ENCODE data around the gene POLR3K. TPM values are rescaled to one million over a fixed set of nuclear protein-coding genes. Genes with fewer than 3 reads are reported as not detected.
A peak's percentile ranks its signal among the peaks of the same experiment; 100 is the strongest.

POLR3K gene
- total and polyA plus RNA-seq, 2 donors (not counting 1 experiment from before 2014, with no cell fraction given), result 3.3 to 12.9 TPM

GRCh38 chr16:57711-58110, 4.3 kb upstream of the POLR3K start:
- no peak overlapping the region for H2AFZ ChIP-seq (ENCODE audit: low read length)
- DNase-seq (ENCODE audit: low read depth in 2 of 2), result peak in 1 of 2 donors; percentile 53

GRCh38 chr16:56231-56927, 3.0 kb upstream of the POLR3K start:
- no peak overlapping the region for H3K9ac ChIP-seq (ENCODE audit: insufficient read depth, low read length)
- no peaks in the 10 kb centered on the region for H3K27me3 ChIP-seq (ENCODE audit: control insufficient read depth, insufficient read depth, low read length)
- no peak for DNase-seq (ENCODE audit: low read depth in 2 of 2)
- peaks cover 10% of the 10 kb centered on the region for H3K79me2 ChIP-seq (ENCODE audit: control insufficient read depth, insufficient read depth, low read length)
- no peak overlapping the region for H2AFZ ChIP-seq (ENCODE audit: low read length)
- H3K36me3 ChIP-seq (ENCODE audit: control insufficient read depth, insufficient read depth, low read length), result peaks cover 43% of the 10 kb centered on the region
- H3K4me3 ChIP-seq (replicated peaks in 1 of 4; ENCODE audit: control extremely low read depth in 1 of 4, insufficient read depth in 1 of 4, low read depth in 3 of 4, low read length in 4 of 4), result no peak overlapping the region
- H4K20me1 ChIP-seq (ENCODE audit: control insufficient read depth, extremely low read depth, insufficient read depth, low read length), result no peaks in the 10 kb centered on the region
- peaks cover 2% of the 10 kb centered on the region for H3K4me1 ChIP-seq (ENCODE audit: control insufficient read depth, extremely low read depth, insufficient read depth, low read length)
- H3K9me3 ChIP-seq (ENCODE audit: control insufficient read depth, insufficient read depth, low read depth, low read length), result no peaks in the 10 kb centered on the region
- H3K27ac ChIP-seq (ENCODE audit: insufficient read depth, low read length), result no peak overlapping the region
- TF ChIP-seq CTCF (conservative IDR thresholded peaks at IDR 0.05 in 1 of 2, IDR thresholded peaks at IDR 0.05 in 1 of 2; ENCODE audit: low read depth in 1 of 2, low read length in 2 of 2), result no peak
- no peak for TF ChIP-seq EZH2 (IDR thresholded peaks at IDR 0.05; ENCODE audit: low read length, missing control alignments)
- no peak overlapping the region for H3K4me2 ChIP-seq (ENCODE audit: extremely low read depth, insufficient read depth, low read length)

More at GRCh38 chr16:57711-58110, 4.3 kb upstream of the POLR3K start:
- H3K36me3 ChIP-seq (ENCODE audit: control insufficient read depth, insufficient read depth, low read length), result peaks cover 54% of the 10 kb centered on the region
- no peak overlapping the region for H3K9ac ChIP-seq (ENCODE audit: insufficient read depth, low read length)
- no peak overlapping the region for H3K4me3 ChIP-seq (replicated peaks in 1 of 4; ENCODE audit: control extremely low read depth in 1 of 4, insufficient read depth in 1 of 4, low read depth in 3 of 4, low read length in 4 of 4)
- TF ChIP-seq CTCF (conservative IDR thresholded peaks at IDR 0.05 in 1 of 2, IDR thresholded peaks at IDR 0.05 in 1 of 2; ENCODE audit: low read depth in 1 of 2, low read length in 2 of 2) (no peak), EZH2 (IDR thresholded peaks at IDR 0.05; ENCODE audit: low read length, missing control alignments) (no peak)
- H3K4me2 ChIP-seq (ENCODE audit: extremely low read depth, insufficient read depth, low read length), result no peak overlapping the region
- H3K27me3 ChIP-seq (ENCODE audit: control insufficient read depth, insufficient read depth, low read length), result no peaks in the 10 kb centered on the region
- H4K20me1 ChIP-seq (ENCODE audit: control insufficient read depth, extremely low read depth, insufficient read depth, low read length), result no peaks in the 10 kb centered on the region
- no peak overlapping the region for H3K27ac ChIP-seq (ENCODE audit: insufficient read depth, low read length)
- H3K4me1 ChIP-seq (ENCODE audit: control insufficient read depth, extremely low read depth, insufficient read depth, low read length), result peaks cover 2% of the 10 kb centered on the region
- peaks cover 6% of the 10 kb centered on the region for H3K79me2 ChIP-seq (ENCODE audit: control insufficient read depth, insufficient read depth, low read length)
- no peaks in the 10 kb centered on the region for H3K9me3 ChIP-seq (ENCODE audit: control insufficient read depth, insufficient read depth, low read depth, low read length)

- Histone ChIP-seq H4K20me1 (ENCODE audit: control insufficient read depth, extremely low read depth, insufficient read depth, low read length) (no peaks in the 10 kb centered on the region), H3K36me3 (ENCODE audit: control insufficient read depth, insufficient read depth, low read length) (peaks cover 38% of the 10 kb centered on the region), H3K9me3 (ENCODE audit: control insufficient read depth, insufficient read depth, low read depth, low read length) (no peaks in the 10 kb centered on the region), H3K27me3 (ENCODE audit: control insufficient read depth, insufficient read depth, low read length) (no peaks in the 10 kb centered on the region), H3K4me1 (ENCODE audit: control insufficient read depth, extremely low read depth, insufficient read depth, low read length) (peaks cover 2% of the 10 kb centered on the region), H2AFZ (ENCODE audit: low read length) (no peak overlapping the region), H3K4me3 (replicated peaks in 1 of 4; ENCODE audit: control extremely low read depth in 1 of 4, insufficient read depth in 1 of 4, low read depth in 3 of 4, low read length in 4 of 4) (no peak overlapping the region), H3K4me2 (ENCODE audit: extremely low read depth, insufficient read depth, low read length) (no peak overlapping the region), H3K9ac (ENCODE audit: insufficient read depth, low read length) (no peak overlapping the region), H3K27ac (ENCODE audit: insufficient read depth, low read length) (no peak overlapping the region), H3K79me2 (ENCODE audit: control insufficient read depth, insufficient read depth, low read length) (peaks cover 11% of the 10 kb centered on the region)
- TF ChIP-seq EZH2 (IDR thresholded peaks at IDR 0.05; ENCODE audit: low read length, missing control alignments) (no peak), CTCF (conservative IDR thresholded peaks at IDR 0.05 in 1 of 2, IDR thresholded peaks at IDR 0.05 in 1 of 2; ENCODE audit: low read depth in 1 of 2, low read length in 2 of 2) (no peak)
- no peak for DNase-seq (ENCODE audit: low read depth in 2 of 2)
These were observed 2.2 kb upstream of the POLR3K start for GRCh38 chr16:55571-56136.

All from fibroblast of lung (primary cell).